Choroid plexus epithelial cell (primary cell): ENCODE measurements around the gene MYOCD.
A peak's percentile ranks its signal among the peaks of the same experiment; 100 is the strongest.

Source experiments
- DNase-seq: peaks from one replicate; pipeline ENCODE4 v3.0.0-alpha.2; 2010; ENCODE audit warnings: low read depth
- H3K4me3 ChIP-seq: 2 replicates; pipeline ENCODE4 v1.5.1; 2011; ENCODE audit warnings: low read depth, mild to moderate bottlenecking, control low read depth, low read length, moderate library complexity
- CTCF ChIP-seq: conservative IDR thresholded peaks from 2 replicates; pipeline ENCODE4 v1.5.1; 2011; ENCODE audit warnings: low read depth, mild to moderate bottlenecking, control low read depth, inconsistent platforms, low read length, moderate library complexity

Gene MYOCD

GRCh38 chr17:12622726-12623125 lies 43.0 kb upstream of the MYOCD start:
- DNase-seq, result peak; percentile 73
- no peak for TF ChIP-seq CTCF
- H3K4me3 ChIP-seq, result no peak overlapping the region

- H3K4me3 ChIP-seq, result no peak overlapping the region
- DNase-seq, result no peak
- TF ChIP-seq CTCF, result no peak
These were observed 42.4 kb upstream of the MYOCD start for GRCh38 chr17:12623220-12623848.

GRCh38 chr17:12624211-12624610 lies 41.5 kb upstream of the MYOCD start:
- DNase-seq, result peak; percentile 37
- no peak for TF ChIP-seq CTCF
- no peak overlapping the region for H3K4me3 ChIP-seq

- TF ChIP-seq CTCF, result no peak
- DNase-seq, result no peak
- no peak overlapping the region for H3K4me3 ChIP-seq
These were observed 40.6 kb upstream of the MYOCD start for GRCh38 chr17:12625092-12625491.

GRCh38 chr17:12627177-12627629 lies 38.5 kb upstream of the MYOCD start:
- DNase-seq, result peak; percentile 98
- H3K4me3 ChIP-seq, result no peak overlapping the region
- no peak for TF ChIP-seq CTCF

- TF ChIP-seq CTCF, result no peak
- DNase-seq, result peak; percentile 90
- no peak overlapping the region for H3K4me3 ChIP-seq
These were observed 37.8 kb upstream of the MYOCD start for GRCh38 chr17:12627781-12628451.

- no peak overlapping the region for H3K4me3 ChIP-seq
- DNase-seq, result no peak
- no peak for TF ChIP-seq CTCF
These were observed 34.6 kb upstream of the MYOCD start for GRCh38 chr17:12631076-12631475.
